Large intestine (tissue), 12 donors: ENCODE results near the gene NARS2. TPM values are rescaled to one million over a fixed set of nuclear protein-coding genes. Genes with fewer than 3 reads are reported as not detected.
A peak's percentile ranks its signal among the peaks of the same experiment; 100 is the strongest.
"Not testable (repeated sequence)": the region's sequence is repeated elsewhere in the genome, so short reads cannot be mapped to it uniquely, and the experiment has no call there.

Experiments used
- DNase-seq, 2 donors: peaks; one replicate each; pipeline versions ENCODE4 v3.0.0 to v3.0.0-alpha.2; 2013
- H3K27ac ChIP-seq: one replicate; pipeline ENCODE4 v1.5.1; 2013; ENCODE audit warnings: low read length
- H3K27me3 ChIP-seq: 2 replicates; pipeline ENCODE4 v1.6.1; 2013; ENCODE audit warnings: low read length; ENCODE audit not compliant: control insufficient read depth, insufficient read depth
- H3K36me3 ChIP-seq: 2 replicates; pipeline ENCODE4 v1.6.1; 2013; ENCODE audit warnings: low read length; ENCODE audit not compliant: control insufficient read depth, insufficient read depth
- H3K4me1 ChIP-seq: one replicate; pipeline ENCODE4 v1.6.1; 2013; ENCODE audit warnings: low read length; ENCODE audit not compliant: control insufficient read depth, insufficient read depth
- H3K4me3 ChIP-seq: one replicate; pipeline ENCODE4 v1.5.1; 2013; ENCODE audit warnings: low read length
- H3K9me3 ChIP-seq: one replicate; pipeline ENCODE4 v1.6.1; 2013; ENCODE audit warnings: mild to moderate bottlenecking, low read depth, low read length, moderate library complexity; ENCODE audit not compliant: control insufficient read depth
- WGBS: methylation state at CpG from one replicate; pipeline ENCODE4 v1.1.5; 2013; ENCODE audit warnings: low lambda C conversion rate; ENCODE audit not compliant: insufficient coverage; 5-methylcytosine and 5-hydroxymethylcytosine counted together
- long read RNA-seq, 11 donors: transcript quantifications; one replicate each; lab custom pipeline, GENCODE V29; 2026
- polyA plus RNA-seq: library from polyadenylated mRNA; unstranded; fragments of 120-200 nt; gene quantifications from one replicate; pipeline ENCODE4 v1.2.1, GENCODE V29; 2013

The NARS2 gene, protein sequence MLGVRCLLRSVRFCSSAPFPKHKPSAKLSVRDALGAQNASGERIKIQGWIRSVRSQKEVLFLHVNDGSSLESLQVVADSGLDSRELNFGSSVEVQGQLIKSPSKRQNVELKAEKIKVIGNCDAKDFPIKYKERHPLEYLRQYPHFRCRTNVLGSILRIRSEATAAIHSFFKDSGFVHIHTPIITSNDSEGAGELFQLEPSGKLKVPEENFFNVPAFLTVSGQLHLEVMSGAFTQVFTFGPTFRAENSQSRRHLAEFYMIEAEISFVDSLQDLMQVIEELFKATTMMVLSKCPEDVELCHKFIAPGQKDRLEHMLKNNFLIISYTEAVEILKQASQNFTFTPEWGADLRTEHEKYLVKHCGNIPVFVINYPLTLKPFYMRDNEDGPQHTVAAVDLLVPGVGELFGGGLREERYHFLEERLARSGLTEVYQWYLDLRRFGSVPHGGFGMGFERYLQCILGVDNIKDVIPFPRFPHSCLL
- polyA plus RNA-seq = 15.4 TPM
- long read RNA-seq, donor 1, partial matches to known transcripts = 0 of 2 reads
- long read RNA-seq, donor 1, other reads (novel, unspliced or antisense) = 0 of 2 reads
- long read RNA-seq, donor 2, transcript NARS2-201 (14 exons, 2,519 nt) = major isoform, 8 of 8 reads
- long read RNA-seq, donor 2, partial matches to known transcripts = 0 of 8 reads
- long read RNA-seq, donor 2, other reads (novel, unspliced or antisense) = 0 of 8 reads
- long read RNA-seq, donor 3 = 0 reads
- long read RNA-seq, donor 4 = 0 reads
- long read RNA-seq, donor 5 = 0 reads
- long read RNA-seq, donor 6, partial matches to known transcripts = 0 of 4 reads
- long read RNA-seq, donor 6, other reads (novel, unspliced or antisense) = 0 of 4 reads
- long read RNA-seq, donor 7 = 0 reads
- long read RNA-seq, donor 8, transcript NARS2-201 (14 exons, 2,519 nt) = major isoform, 6 of 15 reads
- long read RNA-seq, donor 8, partial matches to known transcripts = 9 of 15 reads
- long read RNA-seq, donor 8, other reads (novel, unspliced or antisense) = 0 of 15 reads
- long read RNA-seq, donor 9, transcript NARS2-201 (14 exons, 2,519 nt) = major isoform, 5 of 5 reads
- long read RNA-seq, donor 9, partial matches to known transcripts = 0 of 5 reads
- long read RNA-seq, donor 9, other reads (novel, unspliced or antisense) = 0 of 5 reads
- long read RNA-seq, donor 10, transcript NARS2-201 (14 exons, 2,519 nt) = major isoform, 8 of 8 reads
- long read RNA-seq, donor 10, partial matches to known transcripts = 0 of 8 reads
- long read RNA-seq, donor 10, other reads (novel, unspliced or antisense) = 0 of 8 reads
- long read RNA-seq, donor 11, partial matches to known transcripts = 0 of 2 reads
- long read RNA-seq, donor 11, other reads (novel, unspliced or antisense) = 0 of 2 reads

DNA sequence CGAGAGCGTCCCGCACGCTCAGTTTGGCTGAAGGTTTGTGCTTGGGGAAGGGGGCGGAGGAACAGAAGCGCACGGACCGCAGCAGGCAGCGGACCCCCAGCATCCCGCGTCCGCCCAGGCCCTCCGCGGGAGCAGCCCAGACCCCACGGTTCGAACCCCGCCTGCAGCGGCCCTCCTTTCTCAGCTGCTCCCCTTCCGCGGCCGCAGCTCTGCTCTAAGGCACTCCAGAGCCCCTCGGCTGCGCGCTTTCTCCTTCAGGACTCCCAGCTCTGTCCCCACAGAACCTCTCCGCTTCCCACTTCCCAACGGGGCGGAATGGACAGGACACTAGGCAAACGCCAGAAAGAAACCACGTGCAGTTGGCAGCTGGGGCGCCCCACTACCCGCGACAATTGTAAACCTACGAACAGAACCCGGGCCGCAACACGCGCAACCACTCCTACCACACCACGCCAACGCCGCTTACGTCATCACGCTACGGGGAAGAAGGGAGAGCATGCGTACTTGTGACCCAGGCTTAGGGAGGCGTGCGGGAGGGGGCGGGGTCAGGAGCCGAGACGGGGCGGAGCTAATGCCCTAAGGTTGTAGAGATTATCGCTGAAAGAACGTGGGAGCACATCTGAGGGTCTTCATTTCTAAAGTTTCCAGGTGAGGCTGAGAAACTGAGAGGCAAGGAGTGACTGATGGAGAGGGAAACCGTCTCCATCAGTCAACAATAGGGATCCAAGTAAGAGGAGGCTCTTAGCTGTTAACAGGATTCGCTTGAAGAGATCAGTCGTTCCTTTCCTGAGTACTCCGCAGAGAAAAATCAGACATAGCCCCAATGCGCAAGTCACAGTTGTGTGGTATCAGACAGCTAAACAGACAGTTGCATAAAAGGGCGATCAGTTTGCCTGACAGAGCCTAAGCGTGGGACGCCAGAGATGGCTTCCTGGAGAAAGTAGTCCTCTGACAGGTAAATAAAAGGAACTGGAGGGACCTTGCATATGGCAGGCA lies at the start of gene NARS2:
NARS2 (minus strand) TSS at position 479 of the 996 bp plus-strand sequence; CDS start at position 103, 376 bp downstream.
- WGBS = no CpG with 5 or more reads among the region's 60 CpGs

DNA sequence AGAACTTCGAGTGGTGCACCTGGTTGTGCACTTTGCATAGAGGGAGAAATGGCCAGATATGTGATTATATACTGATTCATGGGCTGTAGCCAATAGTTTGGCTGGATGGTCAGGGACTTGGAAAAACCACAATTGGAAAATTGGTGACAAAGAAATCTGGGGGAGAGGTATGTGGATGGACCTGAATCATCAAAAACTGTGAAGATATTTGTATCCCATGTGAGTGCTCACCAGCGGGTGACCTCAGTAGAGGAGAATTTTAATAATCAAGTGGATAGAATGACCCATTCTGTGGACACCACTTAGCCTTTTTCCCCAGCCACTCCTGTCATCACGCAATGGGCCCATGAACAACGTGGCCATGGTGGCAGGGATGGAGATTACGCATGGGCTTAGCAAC lies 48.0 kb upstream of the NARS2 start:
- no peak overlapping the region for H3K4me3 ChIP-seq
- no peaks in the 10 kb centered on the region for H3K27me3 ChIP-seq
- H3K36me3 ChIP-seq = no peaks in the 10 kb centered on the region
- no peaks in the 10 kb centered on the region for H3K9me3 ChIP-seq
- WGBS = no CpG with 5 or more reads among the region's 5 CpGs
- no peak overlapping the region for H3K27ac ChIP-seq
- DNase-seq = no peak
- H3K4me1 ChIP-seq = no peaks in the 10 kb centered on the region

More for the DNA sequence above, at the start of gene NARS2:
- no peaks in the 10 kb centered on the region for H3K27me3 ChIP-seq
- no peaks in the 10 kb centered on the region for H3K9me3 ChIP-seq
- peak; percentile 98 for DNase-seq
- peak within 1 kb of the TSS; percentile 86 for H3K4me3 ChIP-seq
- H3K36me3 ChIP-seq = peaks cover 11% of the 10 kb centered on the region
- no peaks in the 10 kb centered on the region for H3K4me1 ChIP-seq
- peak within 1 kb of the TSS; percentile 86 for H3K27ac ChIP-seq

DNA sequence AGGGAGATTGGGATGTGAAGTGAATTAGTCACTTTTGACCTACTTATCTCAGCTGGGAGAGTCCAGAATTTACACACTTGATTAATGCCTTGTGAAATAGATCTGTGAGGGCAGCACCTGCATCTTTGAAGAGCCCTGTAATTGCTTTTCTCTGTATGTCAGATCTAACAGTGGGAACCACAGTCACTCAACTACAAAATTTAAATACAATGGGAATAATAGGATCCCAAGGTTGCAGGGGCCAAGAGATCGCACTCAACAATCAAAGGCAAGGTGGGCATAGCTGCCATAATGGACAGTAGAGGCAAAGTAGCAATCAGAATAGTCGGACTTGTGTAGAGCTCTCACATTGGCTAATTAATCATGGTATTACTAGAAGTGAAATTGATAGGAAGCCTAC lies 45.5 kb upstream of the NARS2 start:
- WGBS = 100% methylated on average over 1 of the region's 2 CpGs

DNA sequence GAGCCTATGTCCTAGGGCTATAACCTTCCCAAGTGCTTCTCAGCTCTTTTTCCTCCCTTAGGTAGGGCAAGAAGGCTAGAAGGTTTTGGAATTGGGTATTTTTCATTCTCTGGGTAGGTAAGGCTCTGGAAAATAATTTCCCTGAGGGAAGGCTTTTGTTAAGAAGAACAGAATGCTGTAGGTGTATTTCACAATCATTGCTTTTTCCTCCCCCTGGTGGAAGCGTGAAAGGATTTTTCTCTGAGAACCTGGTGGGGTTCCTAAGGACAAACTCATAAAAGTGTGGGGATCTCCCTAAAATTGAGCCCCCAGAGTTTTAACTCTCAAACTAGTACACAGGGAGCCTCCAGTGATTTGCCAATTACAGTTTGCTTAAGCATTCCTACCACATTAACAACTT lies 41.1 kb upstream of the NARS2 start:
- no peaks in the 10 kb centered on the region for H3K27me3 ChIP-seq
- H3K36me3 ChIP-seq = no peaks in the 10 kb centered on the region
- no peak overlapping the region for H3K4me3 ChIP-seq
- DNase-seq = no peak
- no peaks in the 10 kb centered on the region for H3K9me3 ChIP-seq
- no peak overlapping the region for H3K27ac ChIP-seq
- no CpG with 5 or more reads among the region's 1 CpG for WGBS
- H3K4me1 ChIP-seq = no peaks in the 10 kb centered on the region

More for the DNA sequence above, 45.5 kb upstream of the NARS2 start:
- H3K4me1 ChIP-seq = no peaks in the 10 kb centered on the region
- H3K27ac ChIP-seq = no peak overlapping the region
- no peaks in the 10 kb centered on the region for H3K36me3 ChIP-seq
- H3K9me3 ChIP-seq = no peaks in the 10 kb centered on the region
- H3K4me3 ChIP-seq = no peak overlapping the region
- no peak for DNase-seq
- no peaks in the 10 kb centered on the region for H3K27me3 ChIP-seq

DNA sequence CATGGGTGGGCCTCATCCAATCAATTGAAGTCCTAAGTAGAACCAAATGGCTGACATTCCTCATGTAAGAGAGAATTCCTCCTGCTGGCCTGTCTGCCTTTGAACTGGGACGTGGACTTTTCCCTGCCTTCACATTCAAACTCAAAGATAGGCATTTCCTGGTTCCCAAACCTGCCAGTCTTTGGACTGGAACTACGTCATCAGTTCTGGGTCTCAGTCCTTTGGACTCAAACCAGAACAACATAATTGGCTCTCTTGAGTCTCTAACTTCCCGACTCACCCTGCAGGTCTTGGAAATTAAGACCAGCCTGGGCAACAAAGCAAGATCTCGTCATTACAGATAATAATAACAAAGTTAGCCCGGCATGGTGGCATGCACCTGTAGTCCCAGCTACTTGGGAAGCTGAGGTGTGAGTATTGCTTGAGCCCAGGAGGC lies 38.7 kb upstream of the NARS2 start:
- Histone ChIP-seq H3K4me1 (no peaks in the 10 kb centered on the region), H3K36me3 (no peaks in the 10 kb centered on the region), H3K4me3 (no peak overlapping the region), H3K9me3 (no peaks in the 10 kb centered on the region), H3K27me3 (no peaks in the 10 kb centered on the region), H3K27ac (no peak overlapping the region)
- no CpG with 5 or more reads among the region's 5 CpGs for WGBS
- no peak for DNase-seq

DNA sequence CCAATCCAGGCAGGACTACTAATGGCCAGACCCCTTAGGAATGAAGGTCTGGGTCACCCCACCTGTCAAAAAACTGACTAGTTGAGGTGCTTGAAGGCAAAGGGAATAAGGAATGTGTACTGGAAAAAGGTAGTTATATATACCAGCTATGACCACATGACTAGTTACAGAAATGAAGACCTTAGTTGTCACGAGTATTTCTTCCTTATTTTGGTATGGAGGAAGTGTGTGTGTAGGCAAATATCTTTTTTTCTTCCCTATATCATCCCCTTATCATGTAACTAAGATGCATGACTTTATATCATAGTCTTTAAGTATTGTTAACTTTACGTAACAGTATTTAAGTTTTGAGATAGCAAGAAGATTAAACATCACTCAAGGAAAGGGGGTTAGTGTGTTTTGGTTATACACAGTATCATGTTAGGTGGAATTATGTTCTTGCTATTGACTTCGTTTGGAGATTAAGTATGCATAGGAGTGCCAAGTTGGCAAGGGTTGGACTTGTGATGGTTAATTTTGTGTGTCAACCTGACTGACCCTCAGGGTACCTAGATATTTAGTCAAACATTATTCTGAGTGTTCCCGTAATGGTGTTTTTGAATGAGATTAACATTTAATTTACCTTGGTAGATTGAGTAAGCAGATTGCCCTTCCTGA lies 38.2 kb upstream of the NARS2 start:
- no peak overlapping the region for H3K27ac ChIP-seq
- no peaks in the 10 kb centered on the region for H3K4me1 ChIP-seq
- peaks cover 2% of the 10 kb centered on the region for H3K27me3 ChIP-seq
- no peaks in the 10 kb centered on the region for H3K36me3 ChIP-seq
- WGBS = no CpG with 5 or more reads among the region's 4 CpGs
- no peaks in the 10 kb centered on the region for H3K9me3 ChIP-seq
- H3K4me3 ChIP-seq = no peak overlapping the region
- DNase-seq = no peak

DNA sequence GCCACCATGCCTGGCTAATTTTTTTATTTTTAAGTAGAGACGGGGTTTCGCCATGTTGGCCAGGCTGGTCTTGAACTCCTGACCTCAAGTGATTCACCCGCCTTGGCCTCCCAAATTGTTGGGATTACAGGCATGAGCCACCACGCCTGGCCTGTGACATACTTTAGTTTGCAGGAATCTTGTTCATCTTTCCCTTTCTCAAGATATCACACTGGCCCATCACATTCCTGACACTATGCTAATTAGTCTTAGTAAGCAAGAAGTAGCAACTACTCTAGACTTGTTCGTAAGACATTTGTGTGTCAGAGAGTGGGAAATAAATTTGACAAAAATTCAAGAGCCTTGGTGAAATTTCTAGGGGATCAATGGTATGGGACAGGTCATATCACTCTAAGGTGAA lies 34.7 kb upstream of the NARS2 start:
- 100% methylated on average over 1 of the region's 5 CpGs for WGBS
- DNase-seq, H3K27me3 ChIP-seq: not testable (repeated sequence)

DNA sequence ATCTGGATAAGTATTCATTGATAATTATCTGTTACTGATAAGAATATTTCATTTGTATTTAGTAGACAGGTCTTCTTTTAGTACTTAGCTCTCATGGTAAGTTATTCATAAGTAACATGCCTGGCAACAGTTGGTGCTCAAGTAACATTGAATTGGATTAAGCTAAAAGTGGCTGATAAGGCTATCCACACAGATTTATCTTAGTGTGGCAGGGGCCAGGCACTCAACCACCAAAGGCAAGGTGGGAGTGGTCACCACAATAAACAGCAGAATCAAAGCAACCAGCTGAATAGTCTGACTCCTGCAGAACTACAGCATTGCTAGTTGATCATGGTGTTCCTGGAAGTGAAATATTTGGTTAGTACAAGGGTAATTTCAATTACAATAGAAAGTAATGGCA lies 33.0 kb upstream of the NARS2 start:
- DNase-seq = no peak
- H3K27ac ChIP-seq = no peak overlapping the region
- H3K9me3 ChIP-seq = no peaks in the 10 kb centered on the region
- H3K4me3 ChIP-seq = no peak overlapping the region
- no peaks in the 10 kb centered on the region for H3K4me1 ChIP-seq
- H3K36me3 ChIP-seq = no peaks in the 10 kb centered on the region
- peaks cover 2% of the 10 kb centered on the region for H3K27me3 ChIP-seq

More for the DNA sequence above, 34.7 kb upstream of the NARS2 start:
- not testable (repeated sequence) for H3K4me3 ChIP-seq, H3K36me3 ChIP-seq, H3K27ac ChIP-seq, H3K4me1 ChIP-seq, H3K9me3 ChIP-seq

DNA sequence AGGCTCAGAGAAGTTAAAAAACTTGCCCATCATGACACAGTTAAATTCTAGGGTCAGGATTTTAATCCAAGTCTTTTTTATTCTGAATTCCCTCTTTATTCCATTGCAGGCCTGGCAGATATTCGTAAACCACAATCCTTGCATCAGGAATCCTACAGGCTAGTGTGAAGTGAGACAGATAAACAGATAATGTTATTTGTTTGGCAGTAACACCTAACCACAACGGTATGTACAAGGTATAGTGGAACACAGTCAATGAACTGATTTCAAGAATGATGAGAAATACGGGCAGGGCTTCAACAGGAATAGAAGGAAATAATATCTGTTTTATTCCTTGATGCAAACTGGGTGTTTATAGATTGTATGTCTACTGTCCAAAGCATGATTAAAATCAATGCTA lies 32.0 kb upstream of the NARS2 start:
- H3K4me1 ChIP-seq = no peaks in the 10 kb centered on the region
- H3K9me3 ChIP-seq = no peaks in the 10 kb centered on the region
- no peak overlapping the region for H3K27ac ChIP-seq
- no peak for DNase-seq
- H3K4me3 ChIP-seq = no peak overlapping the region
- H3K27me3 ChIP-seq = peaks cover 2% of the 10 kb centered on the region
- H3K36me3 ChIP-seq = no peaks in the 10 kb centered on the region
- 58% methylated on average over 2 of the region's 3 CpGs for WGBS
